Measurements from ENCODE around the gene LIMS1.

DNA sequence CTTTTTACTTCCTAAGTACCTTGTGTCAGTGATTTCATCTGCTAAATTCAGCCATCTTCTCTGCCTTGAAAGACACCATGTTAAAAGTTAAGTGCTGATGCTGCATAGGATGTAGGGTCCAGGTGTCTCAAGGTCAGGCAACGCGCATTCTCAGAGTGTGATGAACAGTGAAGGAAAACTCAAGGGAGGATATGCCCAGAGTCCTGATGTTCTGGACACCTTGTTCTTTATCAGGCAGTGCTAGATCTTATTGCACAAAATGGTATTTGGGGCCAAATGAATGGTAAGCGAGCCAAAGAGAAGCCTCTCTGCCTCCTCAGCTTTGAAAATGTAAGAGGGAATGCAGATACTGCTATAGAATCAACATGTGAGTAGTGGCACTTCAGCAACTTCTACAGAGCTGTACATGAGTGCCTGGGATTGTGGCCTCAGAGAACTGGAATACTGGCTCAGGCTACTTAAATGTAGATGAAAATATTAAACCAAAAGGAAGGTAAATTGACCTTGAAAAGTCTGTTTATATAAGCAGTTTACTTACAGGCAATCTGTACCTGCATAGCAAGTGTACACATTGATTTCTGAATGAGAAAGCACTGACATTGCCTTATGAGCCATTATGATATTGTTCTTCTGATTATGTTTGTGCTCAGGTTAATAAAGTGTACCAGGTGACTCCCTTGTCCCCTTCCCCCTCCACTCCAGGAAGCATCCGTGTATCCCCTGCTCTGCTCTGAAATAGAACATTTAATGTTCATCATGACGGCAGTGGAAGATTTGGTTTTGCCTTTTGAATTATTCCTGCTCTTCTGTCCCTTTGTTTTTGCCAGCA, 98.3 kb downstream of the LIMS1 start:
- TF ChIP-seq POLR2A (IDR thresholded peaks at IDR 0.05; ENCODE audit: low read depth, low read length) (no peak), EZH2 (IDR thresholded peaks at IDR 0.05; ENCODE audit: borderline replicate concordance, low read depth, low read length, severe bottlenecking) (no peak)
- TF ChIP-seq, protein P1, sequence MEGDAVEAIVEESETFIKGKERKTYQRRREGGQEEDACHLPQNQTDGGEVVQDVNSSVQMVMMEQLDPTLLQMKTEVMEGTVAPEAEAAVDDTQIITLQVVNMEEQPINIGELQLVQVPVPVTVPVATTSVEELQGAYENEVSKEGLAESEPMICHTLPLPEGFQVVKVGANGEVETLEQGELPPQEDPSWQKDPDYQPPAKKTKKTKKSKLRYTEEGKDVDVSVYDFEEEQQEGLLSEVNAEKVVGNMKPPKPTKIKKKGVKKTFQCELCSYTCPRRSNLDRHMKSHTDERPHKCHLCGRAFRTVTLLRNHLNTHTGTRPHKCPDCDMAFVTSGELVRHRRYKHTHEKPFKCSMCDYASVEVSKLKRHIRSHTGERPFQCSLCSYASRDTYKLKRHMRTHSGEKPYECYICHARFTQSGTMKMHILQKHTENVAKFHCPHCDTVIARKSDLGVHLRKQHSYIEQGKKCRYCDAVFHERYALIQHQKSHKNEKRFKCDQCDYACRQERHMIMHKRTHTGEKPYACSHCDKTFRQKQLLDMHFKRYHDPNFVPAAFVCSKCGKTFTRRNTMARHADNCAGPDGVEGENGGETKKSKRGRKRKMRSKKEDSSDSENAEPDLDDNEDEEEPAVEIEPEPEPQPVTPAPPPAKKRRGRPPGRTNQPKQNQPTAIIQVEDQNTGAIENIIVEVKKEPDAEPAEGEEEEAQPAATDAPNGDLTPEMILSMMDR (IDR thresholded peaks at IDR 0.05; ENCODE audit: extremely low read depth in 1 of 2, insufficient read depth in 1 of 2, low read depth in 1 of 2, low read length in 2 of 2) = no peak
- TF ChIP-seq, protein P2, sequence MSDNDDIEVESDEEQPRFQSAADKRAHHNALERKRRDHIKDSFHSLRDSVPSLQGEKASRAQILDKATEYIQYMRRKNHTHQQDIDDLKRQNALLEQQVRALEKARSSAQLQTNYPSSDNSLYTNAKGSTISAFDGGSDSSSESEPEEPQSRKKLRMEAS (IDR thresholded peaks at IDR 0.05; ENCODE audit: insufficient read depth, insufficient read length) = no peak

All from endothelial cell of umbilical vein (primary cell).